Calu3 (cell line): ENCODE data around the gene CALU. TPM values are rescaled to one million over a fixed set of nuclear protein-coding genes. Genes with fewer than 3 reads are reported as not detected.

ENCODE experiments used
- BruUV-seq: library from RNA; stranded (reverse); fragments of 400-500 nt; replicated peaks from 2 replicates; lab custom pipeline; 2021; lab: Mats Ljungman, UMichigan
- CTCF ChIA-PET: fragments of 300-600 bp; sonication (Branson Sonifier 250); formaldehyde crosslinking; loops from one replicate; lab custom pipeline; 2022; ENCODE audit warnings: antibody characterized with exemption; lab: Charles Lee
- DNase-seq: peaks from one replicate; pipeline ENCODE4 v3.0.0; 2022
- H3K27ac Mint-ChIP-seq: one replicate; pipeline ENCODE4 v1.8.0; 2022; ENCODE audit warnings: mixed read lengths; ENCODE audit not compliant: unreplicated experiment
- H3K27me3 Mint-ChIP-seq: one replicate; pipeline ENCODE4 v1.8.0; 2022; ENCODE audit warnings: mixed read lengths; ENCODE audit not compliant: unreplicated experiment
- H3K36me3 Mint-ChIP-seq: one replicate; pipeline ENCODE4 v1.8.0; 2022; ENCODE audit warnings: mild to moderate bottlenecking, moderate library complexity, mixed read lengths; ENCODE audit not compliant: insufficient read depth, unreplicated experiment
- H3K4me1 Mint-ChIP-seq: one replicate; pipeline ENCODE4 v1.8.0; 2022; ENCODE audit warnings: mild to moderate bottlenecking, low read depth, mixed read lengths; ENCODE audit not compliant: unreplicated experiment
- H3K4me3 Mint-ChIP-seq: one replicate; pipeline ENCODE4 v1.8.0; 2022; ENCODE audit warnings: mild to moderate bottlenecking, low read depth, moderate library complexity, mixed read lengths; ENCODE audit not compliant: unreplicated experiment
- H3K9me3 Mint-ChIP-seq: one replicate; pipeline ENCODE4 v1.8.0; 2022; ENCODE audit warnings: low read depth, mixed read lengths; ENCODE audit not compliant: unreplicated experiment
- CTCF ChIP-seq: fragments of 200-600 bp; IDR thresholded peaks from one replicate; pipeline ENCODE4 v1.8.0; 2022; ENCODE audit warnings: antibody characterized with exemption; ENCODE audit not compliant: unreplicated experiment
- intact Hi-C: fragments of 100-400 bp; cut with micrococcal nuclease; formaldehyde crosslinking; loops from one replicate; pipeline ENCODE4 v1.10.0; 2022; ENCODE audit not compliant: unreplicated experiment
- total RNA-seq: library from RNA; stranded (reverse); gene quantifications from 2 replicates; pipeline ENCODE4 v1.2.3, GENCODE V29; 2022

Gene CALU
- total RNA-seq, 1 experiment from 2014 or later = 154 TPM

DNA sequence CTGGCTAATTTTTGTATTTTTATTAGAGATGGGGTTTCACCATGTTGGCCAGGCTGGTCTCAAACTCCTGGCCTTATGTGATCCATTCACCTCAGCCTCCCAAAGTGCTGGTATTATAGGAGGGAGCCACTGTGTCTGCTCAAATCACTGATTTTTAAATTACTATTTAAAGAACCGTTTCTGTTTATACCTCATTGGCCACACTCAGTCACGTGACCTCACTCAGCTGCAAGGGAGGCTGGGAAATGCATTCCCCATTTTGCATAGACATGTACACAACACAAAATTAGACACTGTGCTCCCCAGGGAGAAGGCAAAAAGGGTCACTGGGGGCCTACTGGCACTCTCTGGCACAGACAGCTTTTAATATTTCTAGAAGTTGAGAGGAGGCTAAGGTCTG lies 13.6 kb upstream of the CALU start:
- H3K27me3 Mint-ChIP-seq = peaks cover 45% of the 10 kb centered on the region
- no peak overlapping the region for H3K27ac Mint-ChIP-seq
- TF ChIP-seq CTCF = no peak
- intact Hi-C loops = no loop called here
- no TSS peak for BruUV-seq
- H3K4me3 Mint-ChIP-seq = no peak overlapping the region
- no peaks in the 10 kb centered on the region for H3K9me3 Mint-ChIP-seq
- no peaks in the 10 kb centered on the region for H3K4me1 Mint-ChIP-seq
- CTCF ChIA-PET = interaction anchor here (0.6 to 0.8 kb wide), 2 partner anchors 298 to 299 kb away, joined by 4 read pairs; no protein-coding TSS in a partner anchor
- DNase-seq = no peak
- H3K36me3 Mint-ChIP-seq = no peaks in the 10 kb centered on the region

GRCh38 chr7:128726059-128726736 lies 13.0 kb upstream of the CALU start:
- BruUV-seq = no TSS peak
- no peak for DNase-seq
- Mint-ChIP-seq H3K4me1 (no peaks in the 10 kb centered on the region), H3K4me3 (no peak overlapping the region), H3K36me3 (no peaks in the 10 kb centered on the region), H3K27me3 (peaks cover 45% of the 10 kb centered on the region), H3K9me3 (no peaks in the 10 kb centered on the region), H3K27ac (no peak overlapping the region)
- intact Hi-C loops = no loop called here
- CTCF ChIA-PET = interaction anchor here (0.6 to 0.8 kb wide), 3 partner anchors 20 to 299 kb away, joined by 3 to 4 read pairs (median 3); no protein-coding TSS in a partner anchor
- no peak for TF ChIP-seq CTCF

- Mint-ChIP-seq H3K36me3 (no peaks in the 10 kb centered on the region), H3K9me3 (no peaks in the 10 kb centered on the region), H3K27me3 (peaks cover 45% of the 10 kb centered on the region), H3K27ac (no peak overlapping the region), H3K4me1 (no peaks in the 10 kb centered on the region), H3K4me3 (no peak overlapping the region)
- no peak for TF ChIP-seq CTCF
- intact Hi-C loops = no loop called here
- no peak for DNase-seq
- CTCF ChIA-PET = interaction anchor here (0.6 to 0.7 kb wide), 2 partner anchors 20 to 130 kb away, joined by 3 read pairs; no protein-coding TSS in a partner anchor
- no TSS peak for BruUV-seq
These were observed 12.5 kb upstream of the CALU start for GRCh38 chr7:128726737-128727072.

DNA sequence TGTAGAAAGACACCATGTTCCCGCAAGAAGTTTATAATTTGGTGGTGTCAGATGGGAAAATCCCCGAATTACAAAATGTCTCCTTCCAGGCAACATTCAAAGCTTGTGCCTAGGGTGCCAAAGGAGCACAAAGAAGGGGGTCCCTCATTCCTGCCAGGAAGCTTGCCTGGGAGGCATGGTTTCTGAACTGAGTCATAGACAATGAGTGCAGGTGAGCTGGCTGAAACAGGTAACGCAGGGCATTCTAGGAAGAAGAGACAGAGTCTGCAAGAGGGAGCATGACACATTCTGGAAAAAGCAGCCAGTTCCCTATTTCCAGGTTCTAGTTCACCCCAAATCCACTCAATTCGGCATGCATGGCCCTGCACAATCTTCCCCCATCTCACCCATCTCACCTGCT lies 11.9 kb upstream of the CALU start:
- Mint-ChIP-seq H3K27ac (no peak overlapping the region), H3K4me3 (no peak overlapping the region), H3K4me1 (no peaks in the 10 kb centered on the region), H3K36me3 (no peaks in the 10 kb centered on the region), H3K27me3 (peaks cover 45% of the 10 kb centered on the region), H3K9me3 (no peaks in the 10 kb centered on the region)
- intact Hi-C loops = no loop called here
- TF ChIP-seq CTCF = no peak
- DNase-seq = no peak
- no TSS peak for BruUV-seq
- CTCF ChIA-PET = no interaction called here
